Gastroesophageal sphincter (tissue), 4 donors: Measurements from ENCODE around the gene BDKRB2. TPM values are rescaled to one million over a fixed set of nuclear protein-coding genes. Genes with fewer than 3 reads are reported as not detected.

Experiments
- ATAC-seq: fragments of 150-250 bp; one replicate; pipeline ENCODE4 v1.9.1; 2016; ENCODE audit warnings: mild to moderate bottlenecking, moderate library complexity
- H3K27ac ChIP-seq, 4 donors: fragments of 200-600 bp; sonication (generic) in 3 of 4; 1 replicate in 3 of 4; 2 replicates in 1 of 4; pipeline ENCODE4 v1.5.1; 2016 to 2019
- H3K27me3 ChIP-seq: fragments of 200-600 bp; sonication (generic); one replicate; pipeline ENCODE4 v1.5.1; 2019
- H3K36me3 ChIP-seq, 2 donors: fragments of 200-600 bp; sonication (generic); one replicate each; pipeline ENCODE4 v1.5.1; 2019; ENCODE audit warnings: control low read depth in 1 of 2
- H3K4me1 ChIP-seq, 3 donors: fragments of 200-600 bp; sonication (generic); 1 replicate in 2 of 3; 2 replicates in 1 of 3; pipeline ENCODE4 v1.5.1; 2016 to 2019; ENCODE audit warnings: control low read depth in 2 of 3
- H3K4me3 ChIP-seq, 2 donors: fragments of 200-600 bp; sonication (generic); one replicate each; pipeline ENCODE4 v1.5.1; 2019; ENCODE audit warnings: mild to moderate bottlenecking in 1 of 2, moderate library complexity in 1 of 2
- H3K9me3 ChIP-seq, 3 donors: fragments of 200-600 bp; sonication (generic); one replicate each; pipeline ENCODE4 v1.5.1; 2017 to 2019; ENCODE audit warnings: control low read depth in 2 of 3
- CTCF ChIP-seq, 4 experiments: fragments of 200-600 bp in 2 of 4; fragments of 450-650 bp in 2 of 4; sonication (generic) in 1 of 4; IDR thresholded peaks; one replicate each; pipeline ENCODE4 v1.5.1; 2017 to 2019; ENCODE audit warnings: antibody characterized with exemption in 4 of 4, mild to moderate bottlenecking in 2 of 4, moderate library complexity in 2 of 4
- EP300 ChIP-seq: sonication (generic); formaldehyde crosslinking; IDR thresholded peaks from one replicate; pipeline ENCODE4 v1.6.1; 2017; ENCODE audit warnings: antibody characterized with exemption, mild to moderate bottlenecking
- POLR2A ChIP-seq, 2 donors: fragments of 450-650 bp; IDR thresholded peaks; one replicate each; pipeline ENCODE4 v1.6.1; 2017; ENCODE audit warnings: antibody characterized with exemption in 2 of 2, mild to moderate bottlenecking in 2 of 2, moderate library complexity in 1 of 2
- POLR2AphosphoS5 ChIP-seq: sonication (generic); formaldehyde crosslinking; IDR thresholded peaks from one replicate; pipeline ENCODE4 v1.6.1; 2017; ENCODE audit warnings: antibody characterized with exemption
- WGBS, 2 donors: methylation state at CpG; one replicate each; pipeline ENCODE4 v1.1.5; 2018; ENCODE audit warnings: low coverage in 1 of 2; 5-methylcytosine and 5-hydroxymethylcytosine counted together
- total RNA-seq, 4 donors: library from RNA; depleted of rRNA; stranded (reverse); fragments of >200 nt; gene quantifications; one replicate each; pipeline ENCODE4 v1.1.0, GENCODE V29; 2016

Gene BDKRB2
- total RNA-seq, 4 donors from 2014 or later = 3.3 to 13.6 (median 8.3) TPM

- peaks cover 0 to 11% (median 0%) of the 10 kb centered on the region in 3 donors for H3K4me1 ChIP-seq
- no peak overlapping the region for H3K4me3 ChIP-seq
- no peak overlapping the region for H3K27ac ChIP-seq
- WGBS, 2 donors = 93 to 100% methylated on average over 1 to 4 of the region's 4 CpGs
- no peak for ATAC-seq
- no peaks in the 10 kb centered on the region for H3K36me3 ChIP-seq
- H3K27me3 ChIP-seq = no peaks in the 10 kb centered on the region
- TF ChIP-seq CTCF (IDR thresholded peaks at IDR 0.05) (no peak), POLR2AphosphoS5 (no peak), POLR2A (IDR thresholded peaks at IDR 0.05) (no peak), EP300 (no peak)
- H3K9me3 ChIP-seq = peaks cover 0 to 20% (median 1%) of the 10 kb centered on the region in 3 donors
These were observed 8.3 kb downstream of the BDKRB2 start for GRCh38 chr14:96212896-96213295.

GRCh38 chr14:96213871-96214465 is 9.3 kb downstream of the BDKRB2 start:
- no peak overlapping the region for H3K4me3 ChIP-seq
- no peak for TF ChIP-seq POLR2AphosphoS5
- TF ChIP-seq POLR2A (IDR thresholded peaks at IDR 0.05) = no peak
- TF ChIP-seq CTCF (IDR thresholded peaks at IDR 0.05) = no peak
- no peak for TF ChIP-seq EP300
- H3K36me3 ChIP-seq = no peaks in the 10 kb centered on the region
- 84 to 100% methylated on average over 3 of the region's 10 CpGs for WGBS, 2 donors
- no peaks in the 10 kb centered on the region for H3K27me3 ChIP-seq
- peaks cover 0 to 20% (median 1%) of the 10 kb centered on the region in 3 donors for H3K9me3 ChIP-seq
- peak overlapping the region in 1 of 4 donors; percentile 6 for H3K27ac ChIP-seq
- no peak for ATAC-seq
- H3K4me1 ChIP-seq = peaks cover 0 to 11% (median 0%) of the 10 kb centered on the region in 3 donors

- Histone ChIP-seq H3K4me1 (peaks cover 0 to 11% (median 0%) of the 10 kb centered on the region in 3 donors), H3K9me3 (peaks cover 0 to 20% (median 1%) of the 10 kb centered on the region in 3 donors), H3K36me3 (no peaks in the 10 kb centered on the region), H3K27ac (no peak overlapping the region), H3K4me3 (no peak overlapping the region), H3K27me3 (no peaks in the 10 kb centered on the region)
- TF ChIP-seq POLR2A (IDR thresholded peaks at IDR 0.05) = no peak
- TF ChIP-seq POLR2AphosphoS5 = no peak
- TF ChIP-seq EP300 = no peak
- no peak for TF ChIP-seq CTCF (IDR thresholded peaks at IDR 0.05)
- 68 to 86% methylated on average over 4 of the region's 4 CpGs for WGBS, 2 donors
- no peak for ATAC-seq
These were observed 10.2 kb downstream of the BDKRB2 start for GRCh38 chr14:96214793-96215192.

- Histone ChIP-seq H3K4me1 (peaks cover 0 to 11% (median 0%) of the 10 kb centered on the region in 3 donors), H3K27me3 (no peaks in the 10 kb centered on the region), H3K4me3 (no peak overlapping the region), H3K36me3 (no peaks in the 10 kb centered on the region), H3K27ac (peak overlapping the region in 2 of 4 donors; percentile 26), H3K9me3 (peaks cover 0 to 20% (median 1%) of the 10 kb centered on the region in 3 donors)
- no peak for ATAC-seq
- TF ChIP-seq POLR2A (IDR thresholded peaks at IDR 0.05) (no peak), EP300 (no peak), CTCF (IDR thresholded peaks at IDR 0.05) (no peak), POLR2AphosphoS5 (no peak)
- WGBS, 2 donors = 76 to 89% methylated on average over 3 to 5 of the region's 7 CpGs
These were observed 11.0 kb downstream of the BDKRB2 start for GRCh38 chr14:96215452-96216244.
